Glomerular endothelial cell (primary cell): ENCODE data around the gene ADRB2. TPM values are rescaled to one million over a fixed set of nuclear protein-coding genes. Genes with fewer than 3 reads are reported as not detected.
"Not testable (repeated sequence)": the region's sequence is repeated elsewhere in the genome, so short reads cannot be mapped to it uniquely, and the experiment has no call there.

Experiments
- DNase-seq: peaks from one replicate; pipeline ENCODE4 v3.0.0-alpha.2; 2011; ENCODE audit warnings: low read depth, low spot score; ENCODE audit errors: extremely low read depth
- total RNA-seq: library from RNA; depleted of rRNA; stranded (reverse); fragments of >200 nt; gene quantifications from 2 replicates; pipeline ENCODE4 v1.2.3, GENCODE V29; 2015

The ADRB2 gene
- total RNA-seq, 1 donor from 2014 or later, result 0.70 TPM

DNA sequence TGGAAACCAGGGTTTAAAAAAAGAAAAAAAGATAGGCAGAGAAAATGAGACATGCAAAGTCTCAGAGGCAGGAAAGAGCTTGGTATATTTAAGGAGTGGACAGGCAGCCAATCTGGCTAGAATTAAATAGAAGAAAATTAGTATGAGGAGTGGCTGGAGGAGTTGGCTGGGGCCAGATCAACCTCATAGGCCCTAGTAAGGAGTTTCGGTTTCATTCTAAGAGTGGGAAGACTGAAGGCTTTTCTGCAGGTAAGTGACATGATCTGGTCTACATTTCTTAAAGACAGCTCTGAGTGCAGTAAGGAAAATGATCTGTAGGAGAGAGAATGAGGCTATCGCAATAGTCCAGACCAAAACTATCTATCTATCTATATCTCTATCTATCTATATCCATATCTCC is 27.5 kb downstream of the ADRB2 start:
- DNase-seq, result no peak

DNA sequence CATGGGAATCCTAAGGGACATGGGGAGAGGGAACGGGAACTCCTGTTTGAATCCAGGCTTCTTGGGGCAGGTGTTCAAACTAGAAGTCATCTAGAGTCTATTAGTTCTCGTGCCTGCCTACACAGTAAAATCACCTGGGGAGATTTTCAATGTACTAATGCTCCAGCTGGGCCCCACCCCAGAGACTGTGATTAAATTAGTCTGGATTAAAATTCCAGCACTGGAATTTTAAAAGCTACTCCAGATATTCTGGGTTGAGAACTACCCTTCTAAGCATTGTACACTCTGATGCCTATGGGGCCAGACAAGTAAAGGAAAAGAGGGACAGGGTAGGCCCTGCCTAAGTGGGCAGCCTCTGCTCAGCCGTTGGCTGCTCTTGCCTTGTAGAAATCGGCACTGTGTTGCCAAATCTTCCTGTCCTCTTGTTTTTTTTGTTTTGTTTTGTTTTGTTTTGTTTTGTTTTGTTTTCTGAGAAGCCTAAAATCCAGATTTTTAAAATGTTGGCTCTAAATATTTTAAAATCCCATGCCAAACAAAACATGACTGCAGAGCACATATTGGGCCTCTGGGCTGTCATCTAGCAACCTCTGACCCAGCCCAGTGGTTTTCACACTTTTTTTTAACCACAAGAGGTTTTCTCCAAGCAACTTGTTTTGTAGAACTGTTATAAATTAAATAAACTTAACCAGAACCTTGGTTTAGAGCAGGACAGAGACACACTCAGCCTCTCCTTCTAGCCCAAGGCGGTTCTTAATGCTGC is 29.0 kb downstream of the ADRB2 start:
- DNase-seq, result no peak

DNA sequence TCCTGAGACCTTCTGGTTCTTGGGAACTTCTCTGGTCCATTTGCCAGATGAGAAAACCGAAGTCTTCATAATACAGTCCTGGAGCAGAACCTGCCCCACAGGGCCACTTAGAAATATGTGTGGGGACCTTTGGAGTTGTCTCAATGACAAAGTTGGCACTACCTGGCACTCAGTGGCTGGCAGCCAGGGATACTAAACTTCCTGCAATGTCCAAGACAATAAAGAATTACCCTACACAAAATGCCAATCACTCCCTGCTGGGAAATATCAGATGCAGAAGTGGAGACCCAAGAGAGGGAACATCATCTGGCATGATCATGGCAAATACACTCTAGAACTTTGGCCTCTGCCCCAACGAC is 29.6 kb downstream of the ADRB2 start:
- DNase-seq, result no peak

DNA sequence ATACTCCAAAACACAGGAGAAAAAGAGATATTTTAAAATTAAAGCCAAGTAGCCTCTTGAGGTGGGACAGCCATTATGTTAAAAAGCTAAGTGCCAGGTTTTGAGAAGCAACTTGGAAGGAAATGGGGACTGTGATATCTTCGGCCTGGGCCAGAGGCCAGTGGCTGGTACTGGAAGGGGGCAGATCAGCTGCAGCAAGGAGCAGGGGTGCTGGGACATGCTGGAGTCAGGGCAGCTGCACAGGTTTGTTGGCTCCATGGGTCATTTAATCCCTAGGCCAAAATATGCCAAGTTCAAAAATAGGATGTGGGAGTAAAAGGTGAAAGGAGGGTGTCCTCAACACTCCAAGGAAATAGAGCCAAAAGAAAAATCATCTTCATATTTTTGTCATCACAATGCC is 30.0 kb downstream of the ADRB2 start:
- no peak for DNase-seq

DNA sequence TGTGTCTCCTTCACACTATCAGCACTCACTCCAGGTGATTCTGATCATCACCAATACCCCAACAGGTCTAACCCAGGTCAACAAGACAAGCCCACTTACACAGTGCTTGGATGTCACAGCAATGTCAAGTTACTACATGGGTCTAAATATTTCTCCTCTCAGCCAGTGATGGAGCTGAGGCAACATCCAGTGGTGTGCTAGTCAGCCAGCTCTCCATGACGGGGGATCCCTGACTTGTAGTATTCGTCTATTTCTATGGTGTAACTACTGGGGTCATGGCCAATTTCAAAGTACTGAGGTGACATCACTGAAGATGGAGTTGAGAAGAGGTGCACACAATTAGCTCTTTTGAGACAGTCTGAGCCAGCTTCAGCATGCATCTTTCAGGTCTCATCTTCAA is 31.1 kb downstream of the ADRB2 start:
- no peak for DNase-seq

DNA sequence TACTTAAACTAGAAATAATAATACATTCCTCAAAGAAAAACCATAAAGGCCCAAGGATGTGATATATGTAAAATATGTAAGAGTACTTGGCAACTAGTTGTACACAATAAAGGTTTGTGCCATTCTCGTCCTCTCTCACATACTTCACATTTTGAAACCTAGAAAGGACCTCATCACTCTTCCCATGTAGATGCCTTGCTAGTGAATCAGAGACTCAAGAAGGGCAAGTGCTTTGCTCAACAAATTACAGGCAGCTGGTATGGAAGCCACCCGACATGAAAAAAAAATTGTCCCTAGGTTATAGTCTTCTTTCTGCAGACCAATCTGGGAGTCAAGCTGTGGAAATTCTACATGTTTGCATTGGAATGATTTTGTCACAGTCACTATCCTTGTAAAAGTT is 31.7 kb downstream of the ADRB2 start:
- no peak for DNase-seq

DNA sequence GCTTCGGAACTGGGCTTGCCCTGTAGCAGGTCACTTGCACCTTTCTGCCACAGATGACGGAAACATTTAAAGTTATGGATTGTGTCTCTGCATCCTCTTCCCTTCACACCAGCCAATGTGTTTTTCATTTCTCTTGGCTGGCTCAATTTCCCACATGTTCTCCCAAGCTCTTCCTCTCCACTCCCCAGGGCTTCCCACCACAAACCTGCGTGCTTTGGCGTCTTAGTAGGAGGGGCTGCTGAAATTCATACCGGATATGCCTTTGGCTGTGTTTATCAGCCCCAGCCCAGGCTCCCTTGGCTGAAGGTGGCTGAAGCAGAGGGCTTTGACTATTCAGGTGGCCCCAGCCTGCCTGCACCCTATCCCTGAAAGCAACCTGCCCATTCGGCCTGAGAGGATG is 32.1 kb downstream of the ADRB2 start:
- no peak for DNase-seq

DNA sequence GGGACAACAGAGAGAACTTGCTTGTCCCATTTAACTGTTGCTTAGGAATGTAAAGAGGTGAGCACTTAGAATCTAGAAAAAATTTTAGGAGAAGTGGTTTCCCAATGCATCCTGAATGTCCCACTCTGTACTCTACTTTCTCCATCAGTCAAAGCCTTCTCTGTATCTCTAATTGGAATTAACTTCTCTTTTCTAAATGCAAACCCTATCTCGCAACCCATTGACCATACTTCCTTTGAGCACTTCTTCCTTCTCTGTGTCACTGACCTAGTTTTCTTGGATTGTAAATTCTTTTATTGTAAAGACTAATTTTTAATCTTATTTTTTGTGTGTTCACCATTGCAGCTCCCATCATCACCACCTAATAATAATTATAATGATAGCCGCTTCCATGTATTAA is 33.3 kb downstream of the ADRB2 start:
- no peak for DNase-seq

DNA sequence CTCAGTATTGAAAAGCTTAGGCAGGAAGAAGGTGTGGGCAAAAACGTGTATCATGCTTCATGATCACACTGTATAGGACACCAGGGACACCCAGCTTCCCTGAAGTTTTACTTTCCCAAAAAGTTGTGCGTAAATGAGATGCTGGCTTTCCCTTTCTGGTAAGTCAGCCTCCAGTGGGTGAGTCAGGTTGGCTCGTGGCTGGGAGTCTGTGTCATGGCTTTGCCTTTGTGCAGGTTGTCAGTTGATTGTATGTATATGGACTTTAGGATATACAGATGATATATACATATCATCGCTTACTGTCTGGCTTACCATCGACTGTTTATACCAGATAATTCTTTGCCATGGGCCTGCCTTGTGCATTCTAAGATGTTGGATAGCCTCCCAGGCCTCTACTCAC is 34.2 kb downstream of the ADRB2 start:
- no peak for DNase-seq

DNA sequence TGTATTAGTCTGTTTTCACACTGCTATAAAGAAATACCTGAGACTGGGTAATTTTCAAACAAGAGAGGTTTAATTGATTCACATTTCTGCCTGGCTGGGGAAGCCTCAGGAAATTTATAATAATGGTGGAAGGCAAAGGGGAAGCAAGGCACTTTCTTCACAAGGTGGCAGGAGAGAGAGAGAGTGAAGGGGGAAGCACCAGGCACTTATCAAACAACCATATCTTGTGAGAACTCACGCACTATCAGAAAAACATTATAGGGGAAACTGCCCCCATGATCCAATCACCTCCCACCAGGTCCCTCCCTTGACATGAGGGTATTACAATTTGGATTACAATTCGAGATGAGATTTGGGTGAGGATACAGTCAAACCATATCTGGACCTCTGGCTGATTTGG is 34.7 kb downstream of the ADRB2 start:
- no peak for DNase-seq

DNA sequence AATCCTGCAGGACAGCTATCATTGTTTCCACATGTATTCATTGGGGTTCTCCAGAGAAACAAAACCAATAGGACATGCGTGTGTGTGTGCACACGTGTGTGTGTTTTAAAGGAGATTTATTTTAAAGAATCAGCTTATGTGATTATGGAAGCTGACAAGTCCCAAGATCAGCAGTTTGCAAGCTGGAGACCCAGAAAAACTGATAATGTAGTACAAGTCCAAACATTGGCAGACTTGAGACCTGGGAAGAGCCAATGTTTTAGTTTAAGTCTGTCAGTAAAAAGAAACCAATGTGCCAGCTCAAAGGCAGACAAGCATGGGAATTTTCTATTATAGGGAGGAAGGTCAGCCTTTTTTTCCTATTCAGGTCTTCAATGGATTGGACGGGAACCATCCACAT is 35.3 kb downstream of the ADRB2 start:
- no peak for DNase-seq

DNA sequence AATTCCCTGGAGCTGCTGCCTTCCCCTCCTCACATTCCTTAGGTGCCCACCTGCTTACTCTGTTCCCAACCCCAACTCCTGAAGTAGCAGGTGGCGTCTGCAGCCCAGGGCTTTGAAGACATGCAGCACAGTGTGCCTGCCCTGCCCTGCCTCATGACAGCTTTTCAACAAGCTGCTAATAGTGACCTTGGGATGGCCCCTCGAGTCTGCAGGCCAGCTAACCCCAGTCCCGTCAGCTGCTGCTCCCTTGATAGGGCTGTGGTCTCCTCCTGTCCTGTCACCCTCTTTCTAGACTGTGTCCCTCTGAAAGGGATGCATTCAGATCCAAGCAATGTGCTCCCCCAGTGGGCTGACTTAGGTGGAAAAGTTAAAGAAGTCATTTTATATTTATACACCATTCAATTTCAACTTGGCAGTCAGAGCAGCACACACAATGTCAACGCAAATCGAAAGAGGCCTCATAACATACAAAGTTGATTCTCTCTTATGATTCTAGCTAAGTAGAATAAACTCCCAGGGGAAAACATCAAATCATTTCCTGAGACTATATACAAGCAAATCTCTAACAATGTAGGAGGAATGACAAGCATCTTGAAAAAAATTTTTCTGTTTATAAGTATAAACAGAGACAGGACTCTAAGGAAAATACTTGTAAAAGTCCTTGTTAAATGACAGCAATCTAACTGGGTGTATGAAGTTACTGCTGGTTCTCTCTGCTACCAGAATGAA is 37.9 kb downstream of the ADRB2 start:
- DNase-seq, result peak; percentile 25

DNA sequence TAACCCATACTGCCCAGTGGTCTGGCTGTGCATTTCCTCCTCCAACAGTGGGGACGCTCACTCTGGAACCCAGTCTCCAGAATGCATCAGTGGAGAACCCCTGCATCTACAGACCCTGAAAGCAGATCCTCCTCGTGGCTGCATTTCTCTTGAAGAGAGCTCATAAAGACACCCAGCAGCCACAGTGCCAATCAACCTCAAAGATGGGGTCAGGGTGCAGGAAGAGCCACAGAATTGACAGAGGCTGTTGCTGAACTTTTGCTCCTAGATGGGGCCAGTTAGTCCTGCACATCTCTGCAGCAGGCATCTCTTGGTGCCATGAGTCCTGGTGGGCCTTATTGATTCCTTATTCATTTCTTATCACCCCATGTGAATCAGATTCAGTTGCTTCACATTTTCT is 39.6 kb downstream of the ADRB2 start:
- DNase-seq, result no peak

DNA sequence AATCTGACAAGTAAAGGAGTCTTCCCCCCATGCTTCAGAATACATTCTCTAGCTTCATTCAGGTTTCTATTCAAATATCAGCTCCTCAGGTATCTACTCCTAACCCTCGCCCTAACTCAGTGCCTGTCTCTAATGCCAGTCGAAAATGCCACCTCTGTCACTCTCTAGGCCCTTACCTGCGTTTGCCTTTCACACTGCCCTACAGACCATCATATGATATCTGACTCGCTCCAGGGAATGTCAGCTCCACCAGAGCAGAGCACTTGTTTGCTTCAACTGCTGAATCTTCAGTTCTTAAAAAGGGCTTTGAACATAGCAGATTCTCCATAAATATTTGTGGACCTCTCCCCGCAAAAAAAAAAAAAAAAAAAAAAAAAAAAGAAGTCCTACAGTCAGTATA is 46.7 kb downstream of the ADRB2 start:
- no peak for DNase-seq

DNA sequence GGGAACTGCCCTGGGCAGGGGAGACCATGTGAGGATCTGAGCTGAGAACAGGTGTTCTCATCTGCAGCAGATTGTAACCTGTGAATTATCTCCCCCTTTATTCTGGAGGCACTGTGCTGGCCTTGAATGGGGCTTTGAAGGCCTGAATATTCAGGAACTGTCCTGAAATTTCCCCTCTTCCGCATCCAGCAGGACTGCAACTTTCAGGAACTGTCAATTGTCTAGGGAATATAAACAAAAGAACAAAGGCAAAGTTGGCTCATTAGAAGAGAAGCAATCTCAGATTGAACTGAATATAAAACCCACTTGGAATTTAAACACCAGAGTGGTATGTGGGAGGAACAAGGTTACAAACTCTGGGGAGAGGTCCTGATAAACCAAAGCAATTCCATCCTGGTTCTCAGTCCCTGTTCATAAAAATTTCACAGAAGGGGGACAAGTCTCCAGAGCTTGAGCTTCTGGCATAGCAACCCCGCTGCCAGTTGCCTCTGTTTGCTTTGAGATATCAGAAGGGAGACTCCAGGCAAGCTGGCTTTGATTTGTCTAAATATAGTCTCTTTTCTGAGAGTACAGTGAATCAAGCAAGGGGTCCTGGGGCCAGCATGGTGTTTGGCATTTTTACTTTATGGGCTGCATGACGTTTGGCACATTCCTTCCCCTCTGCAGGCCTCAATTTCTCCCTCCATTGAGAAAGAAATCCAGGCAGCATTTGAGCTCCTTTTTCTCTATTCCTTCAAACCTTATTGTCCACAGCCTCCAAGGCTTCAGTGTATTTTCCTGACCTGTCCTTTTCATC is 47.5 kb downstream of the ADRB2 start:
- DNase-seq, result no peak

DNA sequence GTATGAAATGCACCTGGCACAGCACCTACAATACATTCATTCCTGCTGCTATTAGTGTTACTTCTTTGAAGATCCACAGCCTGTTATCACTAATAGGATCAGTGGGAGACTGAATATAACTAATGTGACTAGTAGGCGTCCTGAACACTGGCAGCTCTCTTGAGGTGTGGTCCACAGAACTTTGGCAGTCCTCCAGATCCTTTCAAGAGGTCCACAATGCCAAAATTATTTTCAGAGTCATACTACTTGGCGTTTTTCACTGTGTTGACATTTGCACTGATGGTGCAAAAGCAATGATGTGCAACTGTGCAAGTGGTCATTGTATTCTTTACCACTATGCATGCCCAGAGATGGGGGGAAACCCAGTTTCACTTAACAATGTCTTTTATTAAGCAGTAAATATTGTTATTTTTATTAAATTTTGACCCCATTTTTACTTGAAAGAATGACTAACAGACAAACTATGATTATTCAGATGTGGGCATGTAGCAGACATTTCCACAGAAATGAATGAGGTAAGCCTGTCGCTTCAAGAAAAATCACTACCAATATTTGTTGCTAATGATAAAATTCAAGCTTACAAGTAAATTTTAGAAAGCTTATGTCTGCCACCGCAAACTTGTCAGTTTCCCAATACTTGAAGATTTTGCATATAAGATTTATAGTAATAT is 48.9 kb downstream of the ADRB2 start:
- DNase-seq, result no peak

DNA sequence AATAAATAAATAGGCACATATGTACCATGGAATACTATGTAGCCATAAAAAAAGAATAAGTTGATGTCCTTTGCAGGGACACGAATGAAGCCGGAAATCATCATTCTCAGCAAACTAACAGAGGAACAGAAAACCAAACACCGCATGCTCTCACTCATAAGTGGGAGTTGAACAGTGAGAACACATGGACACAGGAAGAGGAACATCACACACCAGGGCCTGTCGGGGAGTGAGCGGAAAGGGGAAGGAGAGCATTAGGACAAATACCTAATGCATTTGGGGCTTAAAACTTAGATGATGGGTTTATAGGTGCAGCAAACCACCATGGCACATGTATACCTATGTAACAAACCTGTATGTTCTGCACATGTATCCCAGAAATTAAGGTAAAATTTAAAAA is 51.0 kb downstream of the ADRB2 start:
- not testable (repeated sequence) for DNase-seq
